Measurements from ENCODE around the gene MAST1.

DNA sequence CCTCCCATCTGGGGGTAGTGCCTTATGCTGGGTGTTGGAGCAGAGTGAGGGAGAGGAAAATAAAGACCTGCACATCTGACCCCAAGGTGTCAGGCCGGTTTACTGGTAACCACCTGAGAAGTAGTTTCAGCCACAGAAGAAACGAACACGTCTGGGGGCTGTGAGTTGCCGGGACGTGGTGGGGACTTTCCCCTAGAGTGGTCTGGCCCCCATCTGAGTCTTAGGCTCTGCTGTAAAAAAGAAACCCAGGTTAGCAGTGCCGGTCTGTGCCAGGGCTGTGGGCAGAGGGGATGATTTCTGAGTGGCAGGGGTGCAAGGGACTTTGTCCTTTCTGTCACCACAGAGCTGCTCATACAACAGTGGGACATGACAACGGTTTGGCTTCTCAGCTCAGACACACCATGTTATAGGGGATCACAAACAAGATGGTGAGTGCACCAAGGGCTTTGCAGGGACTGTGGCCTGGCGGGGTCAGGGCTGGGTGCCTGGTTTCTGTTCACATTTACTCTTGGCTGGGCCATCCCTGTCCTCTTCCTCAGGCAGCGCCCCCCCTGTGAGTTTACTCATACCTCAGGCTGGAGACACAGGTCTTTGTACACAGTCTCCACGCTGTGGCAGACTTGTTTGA lies 61.7 kb downstream of the MAST1 start:
- TF ChIP-seq, protein P1, sequence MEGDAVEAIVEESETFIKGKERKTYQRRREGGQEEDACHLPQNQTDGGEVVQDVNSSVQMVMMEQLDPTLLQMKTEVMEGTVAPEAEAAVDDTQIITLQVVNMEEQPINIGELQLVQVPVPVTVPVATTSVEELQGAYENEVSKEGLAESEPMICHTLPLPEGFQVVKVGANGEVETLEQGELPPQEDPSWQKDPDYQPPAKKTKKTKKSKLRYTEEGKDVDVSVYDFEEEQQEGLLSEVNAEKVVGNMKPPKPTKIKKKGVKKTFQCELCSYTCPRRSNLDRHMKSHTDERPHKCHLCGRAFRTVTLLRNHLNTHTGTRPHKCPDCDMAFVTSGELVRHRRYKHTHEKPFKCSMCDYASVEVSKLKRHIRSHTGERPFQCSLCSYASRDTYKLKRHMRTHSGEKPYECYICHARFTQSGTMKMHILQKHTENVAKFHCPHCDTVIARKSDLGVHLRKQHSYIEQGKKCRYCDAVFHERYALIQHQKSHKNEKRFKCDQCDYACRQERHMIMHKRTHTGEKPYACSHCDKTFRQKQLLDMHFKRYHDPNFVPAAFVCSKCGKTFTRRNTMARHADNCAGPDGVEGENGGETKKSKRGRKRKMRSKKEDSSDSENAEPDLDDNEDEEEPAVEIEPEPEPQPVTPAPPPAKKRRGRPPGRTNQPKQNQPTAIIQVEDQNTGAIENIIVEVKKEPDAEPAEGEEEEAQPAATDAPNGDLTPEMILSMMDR (IDR thresholded peaks at IDR 0.05) = no peak
- TF ChIP-seq EP300 (IDR thresholded peaks at IDR 0.05) = no peak
- TF ChIP-seq POLR2AphosphoS5 (IDR thresholded peaks at IDR 0.05) = no peak
- TF ChIP-seq POLR2A (IDR thresholded peaks at IDR 0.05) = no peak

All from stomach (tissue), 4 donors.